ENCODE measurements around the gene HGS. TPM values are rescaled to one million over a fixed set of nuclear protein-coding genes. Genes with fewer than 3 reads are reported as not detected.
A peak's percentile ranks its signal among the peaks of the same experiment; 100 is the strongest.

The HGS gene
- total and polyA plus RNA-seq, 2 donors: 39.0 to 157 TPM

- no peaks in the 10 kb centered on the region for H3K27me3 ChIP-seq (ENCODE audit: control insufficient read depth in 2 of 2, insufficient read depth in 1 of 2, low read length in 1 of 2)
- H3K27ac ChIP-seq (ENCODE audit: low read depth in 1 of 2, low read length in 1 of 2): no peak overlapping the region
- no peak overlapping the region for H3K4me3 ChIP-seq (ENCODE audit: low read length in 2 of 2)
- H3K36me3 ChIP-seq (ENCODE audit: control insufficient read depth in 2 of 2, insufficient read depth in 2 of 2, low read length in 1 of 2): peaks cover 90 to 92% of the 10 kb centered on the region in 2 donors
- no peaks in the 10 kb centered on the region for H3K9me3 ChIP-seq (ENCODE audit: control insufficient read depth in 2 of 2, insufficient read depth in 1 of 2, low read length in 1 of 2)
- peaks cover 1 to 4% of the 10 kb centered on the region in 2 donors for H3K4me1 ChIP-seq (ENCODE audit: control insufficient read depth in 2 of 2, insufficient read depth in 2 of 2, low read length in 2 of 2)
- DNase-seq (ENCODE audit: low read depth in 6 of 9, low spot score in 9 of 9): no peak
- 98% methylated on average over 40 of the region's 40 CpGs for WGBS
Measured at GRCh38 chr17:81696218-81696941, 12.6 kb downstream of the HGS start.

- 96% methylated on average over 25 of the region's 25 CpGs for WGBS
- Histone ChIP-seq H3K27me3 (ENCODE audit: control insufficient read depth in 2 of 2, insufficient read depth in 1 of 2, low read length in 1 of 2) (no peaks in the 10 kb centered on the region), H3K27ac (ENCODE audit: low read depth in 1 of 2, low read length in 1 of 2) (no peak overlapping the region), H3K4me3 (ENCODE audit: low read length in 2 of 2) (no peak overlapping the region), H3K9me3 (ENCODE audit: control insufficient read depth in 2 of 2, insufficient read depth in 1 of 2, low read length in 1 of 2) (no peaks in the 10 kb centered on the region), H3K4me1 (ENCODE audit: control insufficient read depth in 2 of 2, insufficient read depth in 2 of 2, low read length in 2 of 2) (peaks cover 11 to 14% of the 10 kb centered on the region in 2 donors), H3K36me3 (ENCODE audit: control insufficient read depth in 2 of 2, insufficient read depth in 2 of 2, low read length in 1 of 2) (peaks cover 84 to 86% of the 10 kb centered on the region in 2 donors)
- DNase-seq (ENCODE audit: low read depth in 6 of 9, low spot score in 9 of 9): no peak
Measured at GRCh38 chr17:81697261-81698044, 13.6 kb downstream of the HGS start.

DNA sequence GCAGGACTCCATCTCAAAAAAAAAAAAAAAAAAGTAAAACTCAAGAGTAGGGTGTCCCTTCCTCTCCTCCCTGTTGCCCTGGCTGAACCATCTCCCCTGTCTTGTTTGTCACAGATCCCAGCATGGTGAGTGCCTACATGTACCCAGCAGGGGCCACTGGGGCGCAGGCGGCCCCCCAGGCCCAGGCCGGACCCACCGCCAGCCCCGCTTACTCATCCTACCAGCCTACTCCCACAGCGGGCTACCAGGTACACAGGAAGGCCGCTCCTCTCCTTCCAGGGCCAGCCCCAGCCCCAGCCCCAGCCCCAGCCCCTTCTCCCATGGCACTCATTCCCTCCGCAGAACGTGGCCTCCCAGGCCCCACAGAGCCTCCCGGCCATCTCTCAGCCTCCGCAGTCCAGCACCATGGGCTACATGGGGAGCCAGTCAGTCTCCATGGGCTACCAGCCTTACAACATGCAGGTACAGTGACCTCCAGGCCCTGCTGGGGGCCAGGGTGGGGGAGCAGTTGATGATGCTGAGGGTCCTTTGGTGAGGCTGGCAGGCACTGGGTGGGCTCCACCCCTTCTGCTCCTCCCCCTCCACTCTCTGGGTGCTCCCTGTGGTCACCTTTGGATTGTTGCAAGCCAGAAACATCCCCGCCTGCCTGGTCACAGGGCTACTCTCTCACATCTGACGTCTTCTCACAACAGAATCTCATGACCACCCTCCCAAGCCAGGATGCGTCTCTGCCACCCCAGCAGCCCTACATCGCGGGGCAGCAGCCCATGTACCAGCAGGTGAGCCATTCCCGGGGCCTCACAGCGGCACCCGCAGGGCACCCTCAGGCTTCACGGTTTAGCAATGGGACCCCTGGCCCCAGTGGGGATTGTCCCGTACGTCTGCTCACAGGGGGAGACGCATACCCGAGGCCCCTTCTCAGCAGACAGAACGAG lies 16.8 kb downstream of the HGS start:
- H3K27ac ChIP-seq (ENCODE audit: low read depth in 1 of 2, low read length in 1 of 2): no peak overlapping the region
- no peak overlapping the region for H3K4me3 ChIP-seq (ENCODE audit: low read length in 2 of 2)
- no peaks in the 10 kb centered on the region for H3K9me3 ChIP-seq (ENCODE audit: control insufficient read depth in 2 of 2, insufficient read depth in 1 of 2, low read length in 1 of 2)
- H3K36me3 ChIP-seq (ENCODE audit: control insufficient read depth in 2 of 2, insufficient read depth in 2 of 2, low read length in 1 of 2): peaks cover 62 to 70% of the 10 kb centered on the region in 2 donors
- H3K27me3 ChIP-seq (ENCODE audit: control insufficient read depth in 2 of 2, insufficient read depth in 1 of 2, low read length in 1 of 2): no peaks in the 10 kb centered on the region
- no peak for DNase-seq (ENCODE audit: low read depth in 6 of 9, low spot score in 9 of 9)
- WGBS: 97% methylated on average over 25 of the region's 25 CpGs
- H3K4me1 ChIP-seq (ENCODE audit: control insufficient read depth in 2 of 2, insufficient read depth in 2 of 2, low read length in 2 of 2): peaks cover 18 to 30% of the 10 kb centered on the region in 2 donors

DNA sequence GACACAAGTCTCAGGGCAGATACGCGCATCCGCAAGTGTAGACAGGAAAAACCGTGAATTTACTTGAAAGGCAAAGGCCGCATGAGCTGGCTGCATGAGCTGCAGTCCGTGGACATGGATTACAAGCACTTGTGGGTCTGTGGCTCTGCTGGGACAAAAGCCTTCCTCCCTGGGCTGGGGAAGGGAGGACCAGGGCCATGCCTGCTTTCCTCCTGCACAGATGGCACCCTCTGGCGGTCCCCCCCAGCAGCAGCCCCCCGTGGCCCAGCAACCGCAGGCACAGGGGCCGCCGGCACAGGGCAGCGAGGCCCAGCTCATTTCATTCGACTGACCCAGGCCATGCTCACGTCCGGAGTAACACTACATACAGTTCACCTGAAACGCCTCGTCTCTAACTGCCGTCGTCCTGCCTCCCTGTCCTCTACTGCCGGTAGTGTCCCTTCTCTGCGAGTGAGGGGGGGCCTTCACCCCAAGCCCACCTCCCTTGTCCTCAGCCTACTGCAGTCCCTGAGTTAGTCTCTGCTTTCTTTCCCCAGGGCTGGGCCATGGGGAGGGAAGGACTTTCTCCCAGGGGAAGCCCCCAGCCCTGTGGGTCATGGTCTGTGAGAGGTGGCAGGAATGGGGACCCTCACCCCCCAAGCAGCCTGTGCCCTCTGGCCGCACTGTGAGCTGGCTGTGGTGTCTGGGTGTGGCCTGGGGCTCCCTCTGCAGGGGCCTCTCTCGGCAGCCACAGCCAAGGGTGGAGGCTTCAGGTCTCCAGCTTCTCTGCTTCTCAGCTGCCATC lies 17.7 kb downstream of the HGS start:
- Histone ChIP-seq H3K27me3 (ENCODE audit: control insufficient read depth in 2 of 2, insufficient read depth in 1 of 2, low read length in 1 of 2) (no peaks in the 10 kb centered on the region), H3K27ac (ENCODE audit: low read depth in 1 of 2, low read length in 1 of 2) (no peak overlapping the region), H3K4me3 (ENCODE audit: low read length in 2 of 2) (peak overlapping the region; percentile 92 to 96), H3K36me3 (ENCODE audit: control insufficient read depth in 2 of 2, insufficient read depth in 2 of 2, low read length in 1 of 2) (peaks cover 60 to 67% of the 10 kb centered on the region in 2 donors), H3K9me3 (ENCODE audit: control insufficient read depth in 2 of 2, insufficient read depth in 1 of 2, low read length in 1 of 2) (no peaks in the 10 kb centered on the region), H3K4me1 (ENCODE audit: control insufficient read depth in 2 of 2, insufficient read depth in 2 of 2, low read length in 2 of 2) (peaks cover 18 to 30% of the 10 kb centered on the region in 2 donors)
- no peak for DNase-seq (ENCODE audit: low read depth in 6 of 9, low spot score in 9 of 9)
- WGBS: 89% methylated on average over 23 of the region's 23 CpGs

GRCh38 chr17:81702934-81703746 lies 19.3 kb downstream of the HGS start, which contains the start of gene MRPL12:
Gene MRPL12, plus strand, starts transcription at chr17:81703367. Its CDS starts 135 bp downstream, at chr17:81703502.
- no peaks in the 10 kb centered on the region for H3K27me3 ChIP-seq (ENCODE audit: control insufficient read depth in 2 of 2, insufficient read depth in 1 of 2, low read length in 1 of 2)
- H3K4me1 ChIP-seq (ENCODE audit: control insufficient read depth in 2 of 2, insufficient read depth in 2 of 2, low read length in 2 of 2): peaks cover 18 to 30% of the 10 kb centered on the region in 2 donors
- H3K36me3 ChIP-seq (ENCODE audit: control insufficient read depth in 2 of 2, insufficient read depth in 2 of 2, low read length in 1 of 2): peaks cover 58 to 65% of the 10 kb centered on the region in 2 donors
- H3K27ac ChIP-seq (ENCODE audit: low read depth in 1 of 2, low read length in 1 of 2): peak within 1 kb of the TSS; percentile 92 to 94
- peak within 1 kb of the TSS; percentile 92 to 96 for H3K4me3 ChIP-seq (ENCODE audit: low read length in 2 of 2)
- peak; percentile 79 to 95 (median 91) for DNase-seq (ENCODE audit: low read depth in 6 of 9, low spot score in 9 of 9)
- under 1% methylated on average over 102 of the region's 102 CpGs for WGBS
- H3K9me3 ChIP-seq (ENCODE audit: control insufficient read depth in 2 of 2, insufficient read depth in 1 of 2, low read length in 1 of 2): no peaks in the 10 kb centered on the region

DNA sequence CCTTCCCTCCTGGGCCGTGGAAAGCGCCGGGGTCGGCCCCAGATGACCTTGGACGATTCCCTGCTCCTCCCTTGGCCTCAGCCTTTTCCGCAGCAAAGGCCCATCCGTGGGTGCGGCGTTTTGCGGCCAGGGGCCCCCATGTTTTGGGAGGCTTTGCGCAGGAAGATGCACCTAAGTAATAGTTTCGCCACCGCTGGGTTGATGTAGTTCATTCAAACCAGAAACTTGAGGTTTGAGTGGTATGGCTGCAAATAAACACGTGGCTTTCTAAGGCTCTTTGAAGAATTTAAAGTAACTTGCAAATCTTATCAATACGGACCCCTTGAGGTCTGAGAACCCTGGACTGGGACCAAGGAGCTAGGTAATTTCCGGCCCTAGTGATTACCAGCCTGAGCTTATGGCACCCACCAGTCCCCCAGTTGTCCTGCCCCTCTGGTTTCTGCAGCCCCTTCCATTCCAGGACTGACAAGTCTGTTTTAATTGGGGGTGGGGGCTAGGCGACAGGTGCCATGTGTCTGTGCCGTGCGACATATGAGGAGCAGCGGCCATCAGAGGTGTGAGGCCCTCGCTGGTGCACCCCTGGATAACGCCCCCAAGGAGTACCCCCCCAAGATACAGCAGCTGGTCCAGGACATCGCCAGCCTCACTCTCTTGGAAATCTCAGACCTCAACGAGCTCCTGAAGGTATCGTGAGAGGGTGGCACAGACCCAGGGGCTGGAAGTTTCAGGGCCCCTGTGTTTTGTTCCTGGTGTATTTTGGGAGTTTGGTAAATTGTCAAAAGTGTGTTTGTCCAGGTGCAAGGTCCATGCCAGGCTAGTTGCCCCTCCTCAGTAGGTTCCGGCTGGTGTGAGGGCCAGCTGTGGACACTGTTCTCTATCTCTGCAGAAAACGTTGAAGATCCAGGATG lies 20.2 kb downstream of the HGS start:
- Histone ChIP-seq H3K36me3 (ENCODE audit: control insufficient read depth in 2 of 2, insufficient read depth in 2 of 2, low read length in 1 of 2) (peaks cover 55 to 60% of the 10 kb centered on the region in 2 donors), H3K4me3 (ENCODE audit: low read length in 2 of 2) (peak overlapping the region; percentile 92 to 96), H3K9me3 (ENCODE audit: control insufficient read depth in 2 of 2, insufficient read depth in 1 of 2, low read length in 1 of 2) (no peaks in the 10 kb centered on the region), H3K27ac (ENCODE audit: low read depth in 1 of 2, low read length in 1 of 2) (peak overlapping the region in 1 of 2 donors; percentile 80), H3K27me3 (ENCODE audit: control insufficient read depth in 2 of 2, insufficient read depth in 1 of 2, low read length in 1 of 2) (no peaks in the 10 kb centered on the region), H3K4me1 (ENCODE audit: control insufficient read depth in 2 of 2, insufficient read depth in 2 of 2, low read length in 2 of 2) (peaks cover 18 to 30% of the 10 kb centered on the region in 2 donors)
- 38% methylated on average over 27 of the region's 27 CpGs for WGBS
- DNase-seq (ENCODE audit: low read depth in 6 of 9, low spot score in 9 of 9): peak in 1 of 9 donors; percentile 29

DNA sequence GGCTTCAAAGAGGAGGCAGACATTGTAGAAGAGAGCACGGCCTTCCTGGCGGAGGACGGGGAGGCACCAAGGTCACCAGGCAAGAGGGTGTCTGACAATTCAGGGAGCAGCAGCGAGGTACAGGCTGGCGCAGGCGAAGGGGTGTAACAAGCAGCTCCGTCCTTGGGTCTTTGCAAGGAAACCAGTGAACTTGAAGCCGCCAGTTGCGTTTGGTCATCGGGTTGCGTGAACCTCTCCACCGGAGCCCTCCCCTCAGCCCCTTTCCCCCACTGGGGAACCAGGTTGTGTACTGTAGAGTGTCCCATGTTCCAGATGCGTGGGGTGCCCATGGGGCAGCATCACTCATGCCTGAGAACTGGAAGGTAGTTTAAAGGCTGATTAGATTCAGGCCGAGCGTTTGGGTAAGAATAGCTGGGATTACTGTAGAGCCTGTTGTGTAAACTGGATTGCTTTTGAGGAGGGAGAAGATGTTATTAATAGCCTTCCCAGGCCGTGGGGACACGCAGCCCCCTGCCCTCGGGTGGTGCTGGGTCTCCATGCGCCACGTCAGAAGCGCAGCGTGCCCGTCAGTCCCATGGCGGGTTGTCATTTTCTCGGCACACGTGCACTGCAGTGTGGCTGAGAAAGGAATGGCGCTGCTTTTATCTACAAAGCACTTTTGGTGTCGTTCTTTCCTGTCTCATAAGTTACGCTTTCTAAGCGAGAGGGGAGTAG lies 21.9 kb downstream of the HGS start:
- 97% methylated on average over 30 of the region's 30 CpGs for WGBS
- DNase-seq (ENCODE audit: low read depth in 6 of 9, low spot score in 9 of 9): no peak
- Histone ChIP-seq H3K27ac (ENCODE audit: low read depth in 1 of 2, low read length in 1 of 2) (no peak overlapping the region), H3K9me3 (ENCODE audit: control insufficient read depth in 2 of 2, insufficient read depth in 1 of 2, low read length in 1 of 2) (no peaks in the 10 kb centered on the region), H3K4me1 (ENCODE audit: control insufficient read depth in 2 of 2, insufficient read depth in 2 of 2, low read length in 2 of 2) (peaks cover 18 to 38% of the 10 kb centered on the region in 2 donors), H3K36me3 (ENCODE audit: control insufficient read depth in 2 of 2, insufficient read depth in 2 of 2, low read length in 1 of 2) (peaks cover 44 to 48% of the 10 kb centered on the region in 2 donors), H3K27me3 (ENCODE audit: control insufficient read depth in 2 of 2, insufficient read depth in 1 of 2, low read length in 1 of 2) (peaks cover 4 to 10% of the 10 kb centered on the region in 2 donors), H3K4me3 (ENCODE audit: low read length in 2 of 2) (no peak overlapping the region)
